WTC11 (cell line): Measurements from ENCODE around the gene KIAA0232. TPM values are rescaled to one million over a fixed set of nuclear protein-coding genes. Genes with fewer than 3 reads are reported as not detected.

Experiments used
- ATAC-seq: fragments of 200-7000 bp; cut with Tn5 transposase; 2 replicates; pipeline ENCODE4 v1.10.0; 2021; ENCODE audit warnings: mild to moderate bottlenecking, moderate library complexity
- CTCF ChIA-PET: fragments of 300-600 bp; sonication (Branson Sonifier 250); formaldehyde crosslinking; loops from one replicate; lab custom pipeline; 2021; ENCODE audit warnings: antibody characterized with exemption; lab: Charles Lee
- POLR2A ChIA-PET: fragments of 350-600 bp; sonication (Branson Sonifier 250); formaldehyde crosslinking; loops from one replicate; lab custom pipeline; 2021; ENCODE audit warnings: antibody characterized with exemption; lab: Charles Lee
- DNase-seq: peaks from one replicate; pipeline ENCODE4 v3.0.0; 2021; ENCODE audit warnings: low spot score
- H3K27ac Mint-ChIP-seq: 2 replicates; pipeline ENCODE4 v1.8.0; 2021; ENCODE audit warnings: mixed read lengths
- H3K27me3 Mint-ChIP-seq: 2 replicates; pipeline ENCODE4 v1.8.0; 2021; ENCODE audit warnings: low read depth, mild to moderate bottlenecking, moderate library complexity, mixed read lengths
- H3K36me3 Mint-ChIP-seq: 2 replicates; pipeline ENCODE4 v1.8.0; 2021; ENCODE audit warnings: mixed read lengths
- H3K4me1 Mint-ChIP-seq: 2 replicates; pipeline ENCODE4 v1.8.0; 2022; ENCODE audit warnings: mixed read lengths
- H3K4me3 Mint-ChIP-seq: 2 replicates; pipeline ENCODE4 v1.8.0; 2021; ENCODE audit warnings: mild to moderate bottlenecking, moderate library complexity, mixed read lengths
- H3K9me3 Mint-ChIP-seq: 2 replicates; pipeline ENCODE4 v1.8.0; 2021; ENCODE audit warnings: mixed read lengths
- AFF4 ChIP-seq: sonication (generic); formaldehyde crosslinking; IDR thresholded peaks from 2 replicates; pipeline ENCODE4 v1.8.1; 2023; ENCODE audit warnings: mild to moderate bottlenecking, missing genetic modification reagents, borderline replicate concordance
- ATF3 ChIP-seq: sonication (generic); formaldehyde crosslinking; conservative IDR thresholded peaks from 2 replicates; pipeline ENCODE4 v1.8.1; 2022; ENCODE audit warnings: mild to moderate bottlenecking, missing genetic modification reagents
- CDX4 ChIP-seq: fragments of 250-450 bp; sonication (Bioruptor Pico); IDR thresholded peaks from 2 replicates; pipeline ENCODE4 v1.9.0; 2021; ENCODE audit warnings: moderate library complexity, mild to moderate bottlenecking, inconsistent platforms, borderline replicate concordance
- CREB1 ChIP-seq: sonication (generic); formaldehyde crosslinking; IDR thresholded peaks from 2 replicates; pipeline ENCODE4 v1.8.0; 2023; ENCODE audit warnings: mild to moderate bottlenecking, missing genetic modification reagents
- CTCF ChIP-seq: fragments of 200-600 bp; IDR thresholded peaks from 2 replicates; pipeline ENCODE4 v1.8.0; 2022; ENCODE audit warnings: antibody characterized with exemption
- RORB ChIP-seq: fragments of 250-450 bp; sonication (Bioruptor Pico); IDR thresholded peaks from 2 replicates; pipeline ENCODE4 v1.9.0; 2021; ENCODE audit warnings: mild to moderate bottlenecking
- TCF7 ChIP-seq: sonication (generic); formaldehyde crosslinking; IDR thresholded peaks from 2 replicates; pipeline ENCODE4 v1.8.0; 2022; ENCODE audit warnings: mild to moderate bottlenecking, low read depth, missing genetic modification reagents, moderate library complexity
- ZBTB43 ChIP-seq: sonication (generic); formaldehyde crosslinking; IDR thresholded peaks from 2 replicates; pipeline ENCODE4 v1.8.1; 2023; ENCODE audit warnings: mild to moderate bottlenecking, missing genetic modification reagents
- ZNF138 ChIP-seq: sonication (generic); formaldehyde crosslinking; conservative IDR thresholded peaks from 2 replicates; pipeline ENCODE4 v1.8.1; 2022; ENCODE audit warnings: mild to moderate bottlenecking, moderate library complexity, missing genetic modification reagents
- ZNF219 ChIP-seq: sonication (generic); formaldehyde crosslinking; IDR thresholded peaks from 2 replicates; pipeline ENCODE4 v1.8.0; 2023; ENCODE audit warnings: missing genetic modification reagents, mild to moderate bottlenecking, borderline replicate concordance
- ZNF281 ChIP-seq: sonication (generic); formaldehyde crosslinking; IDR thresholded peaks from 2 replicates; pipeline ENCODE4 v1.8.0; 2023; ENCODE audit warnings: mild to moderate bottlenecking, missing genetic modification reagents
- ZNF512 ChIP-seq: sonication (generic); formaldehyde crosslinking; IDR thresholded peaks from 2 replicates; pipeline ENCODE4 v1.8.1; 2022; ENCODE audit warnings: missing genetic modification reagents, borderline replicate concordance
- ZNF671 ChIP-seq: fragments of 250-450 bp; sonication (Bioruptor Pico); IDR thresholded peaks from 2 replicates; pipeline ENCODE4 v1.8.0; 2021; ENCODE audit warnings: mild to moderate bottlenecking
- total RNA-seq: library from RNA; stranded (reverse); gene quantifications from 3 replicates; pipeline ENCODE4 v1.2.3, GENCODE V29; 2021
- TF ChIP-seq, protein P1 (sequence below): sonication (generic); formaldehyde crosslinking; IDR thresholded peaks from 2 replicates; pipeline ENCODE4 v1.8.0; 2022; ENCODE audit warnings: mild to moderate bottlenecking, missing genetic modification reagents
- TF ChIP-seq, protein P2 (sequence below): sonication (generic); formaldehyde crosslinking; IDR thresholded peaks from 2 replicates; pipeline ENCODE4 v1.8.1; 2023; ENCODE audit warnings: mild to moderate bottlenecking, moderate library complexity, missing genetic modification reagents

The KIAA0232 gene
- total RNA-seq, 1 experiment from 2014 or later = 23.2 TPM

DNA sequence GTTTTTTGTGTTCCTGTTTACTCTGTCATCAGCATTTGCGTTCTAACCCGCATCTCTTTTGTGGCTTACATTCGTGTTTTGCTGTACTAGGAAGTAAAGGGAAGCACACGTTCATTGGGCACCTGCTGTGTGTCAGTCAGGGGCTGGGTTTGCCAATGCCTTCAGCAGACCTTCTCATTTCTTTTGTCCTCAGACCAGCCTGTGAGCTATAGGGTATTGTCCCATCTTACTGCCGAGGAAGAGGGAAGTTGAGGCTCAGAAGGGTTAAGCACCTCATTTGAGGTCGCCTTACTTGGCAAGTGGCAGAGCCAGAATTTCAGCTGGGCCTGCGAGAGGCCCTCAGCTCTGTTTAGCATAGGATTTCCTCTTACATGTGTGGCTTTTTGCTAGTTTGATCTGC lies 135.8 kb downstream of the KIAA0232 start (continued):
- no peak for TF ChIP-seq ZNF512 (CRISPR knock-in tag)
- TF ChIP-seq, all 79 proteins: peak for 0

DNA sequence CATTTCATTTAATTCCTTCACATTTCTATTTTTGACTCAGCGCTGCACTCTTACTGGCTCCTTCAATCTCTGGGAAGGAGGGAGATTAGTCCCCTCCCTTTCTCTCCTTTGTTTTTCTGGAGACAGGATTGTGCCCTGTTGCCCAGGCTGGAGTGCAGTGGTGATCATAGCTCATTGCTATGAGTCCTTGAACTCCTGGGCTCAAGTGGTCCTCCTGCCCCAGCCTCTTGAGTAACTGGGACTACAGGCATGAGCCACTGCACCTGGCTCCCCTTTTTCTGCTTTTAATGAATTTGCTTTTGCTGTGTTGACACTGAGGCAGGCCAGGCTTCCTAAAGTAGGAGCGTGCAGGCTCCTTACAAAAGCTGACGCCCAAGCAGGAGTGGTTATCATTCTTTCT lies 137.6 kb downstream of the KIAA0232 start:
- Mint-ChIP-seq H3K4me1 (peaks cover 32% of the 10 kb centered on the region), H3K4me3 (no peak overlapping the region), H3K27me3 (no peaks in the 10 kb centered on the region), H3K27ac (peak overlapping the region; percentile 57; the same call in 1 of the 2 replicates), H3K9me3 (no peaks in the 10 kb centered on the region), H3K36me3 (peaks cover 15% of the 10 kb centered on the region)
- POLR2A ChIA-PET = no interaction called here
- ATAC-seq = no peak
- TF ChIP-seq RORB (CRISPR knock-in tag) = no peak
- TF ChIP-seq ZNF219 (CRISPR knock-in tag) = no peak
- no peak for TF ChIP-seq ZNF671 (CRISPR knock-in tag)
- TF ChIP-seq CREB1 = no peak
- TF ChIP-seq, protein P1, sequence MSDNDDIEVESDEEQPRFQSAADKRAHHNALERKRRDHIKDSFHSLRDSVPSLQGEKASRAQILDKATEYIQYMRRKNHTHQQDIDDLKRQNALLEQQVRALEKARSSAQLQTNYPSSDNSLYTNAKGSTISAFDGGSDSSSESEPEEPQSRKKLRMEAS (CRISPR knock-in tag) = no peak
- TF ChIP-seq ZNF138 (CRISPR knock-in tag) = no peak
- TF ChIP-seq AFF4 = no peak
- TF ChIP-seq ZBTB43 = no peak
- no peak for TF ChIP-seq CTCF
- TF ChIP-seq ZNF281 (CRISPR knock-in tag) = no peak
- no peak for TF ChIP-seq TCF7
- TF ChIP-seq, protein P2, sequence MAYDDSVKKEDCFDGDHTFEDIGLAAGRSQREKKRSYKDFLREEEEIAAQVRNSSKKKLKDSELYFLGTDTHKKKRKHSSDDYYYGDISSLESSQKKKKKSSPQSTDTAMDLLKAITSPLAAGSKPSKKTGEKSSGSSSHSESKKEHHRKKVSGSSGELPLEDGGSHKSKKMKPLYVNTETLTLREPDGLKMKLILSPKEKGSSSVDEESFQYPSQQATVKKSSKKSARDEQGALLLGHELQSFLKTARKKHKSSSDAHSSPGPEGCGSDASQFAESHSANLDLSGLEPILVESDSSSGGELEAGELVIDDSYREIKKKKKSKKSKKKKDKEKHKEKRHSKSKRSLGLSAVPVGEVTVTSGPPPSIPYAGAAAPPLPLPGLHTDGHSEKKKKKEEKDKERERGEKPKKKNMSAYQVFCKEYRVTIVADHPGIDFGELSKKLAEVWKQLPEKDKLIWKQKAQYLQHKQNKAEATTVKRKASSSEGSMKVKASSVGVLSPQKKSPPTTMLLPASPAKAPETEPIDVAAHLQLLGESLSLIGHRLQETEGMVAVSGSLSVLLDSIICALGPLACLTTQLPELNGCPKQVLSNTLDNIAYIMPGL = no peak
- TF ChIP-seq CDX4 (CRISPR knock-in tag) = no peak
- no peak for TF ChIP-seq ATF3 (CRISPR knock-in tag)
- TF ChIP-seq, all 79 proteins: peak for 0
- CTCF ChIA-PET = interaction anchor here (1.0 kb wide), 2 partner anchors 9 to 46 kb away, joined by 3 to 4 read pairs; no protein-coding TSS in a partner anchor
- no peak for DNase-seq
